ENCODE data around the gene CCT8L2. TPM values are rescaled to one million over a fixed set of nuclear protein-coding genes. Genes with fewer than 3 reads are reported as not detected.
"Not testable (repeated sequence)": the region's sequence is repeated elsewhere in the genome, so short reads cannot be mapped to it uniquely, and the experiment has no call there.

Gene CCT8L2
- total RNA-seq, 2 experiments from 2014 or later: not detected

DNA sequence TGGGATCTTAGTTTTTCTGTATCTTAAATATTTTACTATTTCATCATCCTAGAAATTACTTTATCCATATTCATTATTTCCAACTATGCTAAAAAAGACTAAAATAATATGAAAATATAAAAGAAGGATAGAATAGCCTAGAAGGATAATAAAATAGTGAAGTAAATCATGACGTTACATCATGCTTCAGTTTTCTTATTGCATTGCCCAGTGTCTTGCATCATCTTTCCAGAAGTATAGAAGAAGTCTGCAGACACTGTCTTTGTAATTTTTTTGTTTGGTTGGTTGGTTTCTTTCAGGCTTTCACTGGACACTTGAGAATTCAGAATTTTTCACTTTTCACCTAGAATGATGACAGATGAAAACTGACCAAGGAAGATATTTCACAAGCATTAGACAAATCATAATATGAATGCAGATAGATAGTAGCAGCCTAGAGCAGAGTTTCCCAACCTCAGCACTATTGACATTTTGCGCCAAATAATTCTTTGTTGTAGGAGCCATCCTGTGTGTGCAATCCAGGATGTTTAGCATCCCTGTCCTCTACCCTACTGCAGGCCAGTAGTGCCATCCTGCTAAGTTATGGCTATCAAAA is 23.3 kb downstream of the CCT8L2 start:
- POLR2A ChIA-PET; DNase-seq; ATAC-seq (ENCODE audit: low read depth); H3K9me3 Mint-ChIP-seq; H3K4me1 Mint-ChIP-seq; H3K4me3 Mint-ChIP-seq; H3K27me3 Mint-ChIP-seq; H3K36me3 Mint-ChIP-seq; H3K27ac Mint-ChIP-seq: not testable (repeated sequence)

- no peak for ATAC-seq (ENCODE audit: low read depth)
- H3K4me3 Mint-ChIP-seq: no peak overlapping the region
- H3K4me1 Mint-ChIP-seq: no peaks in the 10 kb centered on the region
- POLR2A ChIA-PET: no interaction called here
- DNase-seq: no peak
- H3K36me3 Mint-ChIP-seq: no peaks in the 10 kb centered on the region
- no peak overlapping the region for H3K27ac Mint-ChIP-seq
- H3K9me3 Mint-ChIP-seq: no peaks in the 10 kb centered on the region
- H3K27me3 Mint-ChIP-seq: no peaks in the 10 kb centered on the region
These were observed 24.2 kb downstream of the CCT8L2 start for GRCh38 chr22:16568425-16568758.

GRCh38 chr22:16567617-16568424 is 24.8 kb downstream of the CCT8L2 start:
- POLR2A ChIA-PET; H3K27ac Mint-ChIP-seq; H3K36me3 Mint-ChIP-seq; H3K4me1 Mint-ChIP-seq; ATAC-seq (ENCODE audit: low read depth); H3K27me3 Mint-ChIP-seq; H3K9me3 Mint-ChIP-seq; H3K4me3 Mint-ChIP-seq; DNase-seq: not testable (repeated sequence)

GRCh38 chr22:16566421-16567151 is 26.0 kb downstream of the CCT8L2 start:
- H3K27ac Mint-ChIP-seq; ATAC-seq (ENCODE audit: low read depth); H3K36me3 Mint-ChIP-seq; POLR2A ChIA-PET; H3K4me3 Mint-ChIP-seq; H3K4me1 Mint-ChIP-seq; H3K9me3 Mint-ChIP-seq; H3K27me3 Mint-ChIP-seq; DNase-seq: not testable (repeated sequence)

- H3K4me3 Mint-ChIP-seq; H3K9me3 Mint-ChIP-seq; DNase-seq; POLR2A ChIA-PET; ATAC-seq (ENCODE audit: low read depth); H3K36me3 Mint-ChIP-seq; H3K27me3 Mint-ChIP-seq; H3K4me1 Mint-ChIP-seq; H3K27ac Mint-ChIP-seq: not testable (repeated sequence)
These were observed 26.8 kb downstream of the CCT8L2 start for GRCh38 chr22:16565585-16566420.

- ATAC-seq (ENCODE audit: low read depth); H3K27me3 Mint-ChIP-seq; POLR2A ChIA-PET; H3K27ac Mint-ChIP-seq; H3K4me3 Mint-ChIP-seq; H3K4me1 Mint-ChIP-seq; H3K9me3 Mint-ChIP-seq; DNase-seq; H3K36me3 Mint-ChIP-seq: not testable (repeated sequence)
These were observed 27.6 kb downstream of the CCT8L2 start for GRCh38 chr22:16564837-16565584.

GRCh38 chr22:16563555-16564520 is 28.8 kb downstream of the CCT8L2 start:
- Mint-ChIP-seq H3K27ac (no peak overlapping the region), H3K4me3 (no peak overlapping the region), H3K4me1 (no peaks in the 10 kb centered on the region), H3K36me3 (no peaks in the 10 kb centered on the region), H3K9me3 (no peaks in the 10 kb centered on the region), H3K27me3 (no peaks in the 10 kb centered on the region)
- DNase-seq: no peak
- POLR2A ChIA-PET: no interaction called here
- no peak for ATAC-seq (ENCODE audit: low read depth)

- POLR2A ChIA-PET: no interaction called here
- H3K27me3 Mint-ChIP-seq: no peaks in the 10 kb centered on the region
- ATAC-seq (ENCODE audit: low read depth): no peak
- H3K4me1 Mint-ChIP-seq: no peaks in the 10 kb centered on the region
- no peaks in the 10 kb centered on the region for H3K9me3 Mint-ChIP-seq
- no peak for DNase-seq
- no peak overlapping the region for H3K27ac Mint-ChIP-seq
- H3K4me3 Mint-ChIP-seq: no peak overlapping the region
- H3K36me3 Mint-ChIP-seq: no peaks in the 10 kb centered on the region
These were observed 29.7 kb downstream of the CCT8L2 start for GRCh38 chr22:16562711-16563554.

GRCh38 chr22:16561093-16561658 is 31.4 kb downstream of the CCT8L2 start:
- ATAC-seq (ENCODE audit: low read depth); H3K27ac Mint-ChIP-seq; POLR2A ChIA-PET; H3K4me1 Mint-ChIP-seq; H3K4me3 Mint-ChIP-seq; H3K36me3 Mint-ChIP-seq; DNase-seq; H3K27me3 Mint-ChIP-seq; H3K9me3 Mint-ChIP-seq: not testable (repeated sequence)

DNA sequence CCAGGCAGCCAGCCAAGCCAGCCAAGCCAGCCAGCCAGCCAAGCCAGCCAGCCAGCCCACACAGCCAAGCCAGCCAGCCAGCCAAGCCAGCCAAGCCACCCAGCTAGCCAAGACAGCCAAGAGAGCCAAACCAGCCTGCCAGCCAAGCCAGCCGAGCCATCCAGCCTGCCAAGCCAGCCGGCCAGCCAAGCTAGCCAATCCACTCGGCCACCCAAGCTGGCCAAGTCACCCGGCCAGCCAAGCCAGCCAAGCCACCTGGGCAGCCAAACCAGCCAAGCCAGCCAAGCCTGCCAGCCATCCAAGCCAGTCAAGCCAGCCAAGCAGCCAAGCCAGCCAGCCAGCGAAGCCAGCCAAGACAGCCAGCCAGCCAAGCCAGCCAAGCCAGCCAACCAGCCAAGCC is 32.0 kb downstream of the CCT8L2 start:
- H3K9me3 Mint-ChIP-seq; POLR2A ChIA-PET; DNase-seq; H3K27ac Mint-ChIP-seq; ATAC-seq (ENCODE audit: low read depth); H3K27me3 Mint-ChIP-seq; H3K4me3 Mint-ChIP-seq; H3K4me1 Mint-ChIP-seq; H3K36me3 Mint-ChIP-seq: not testable (repeated sequence)

- H3K36me3 Mint-ChIP-seq; POLR2A ChIA-PET; H3K27me3 Mint-ChIP-seq; ATAC-seq (ENCODE audit: low read depth); H3K27ac Mint-ChIP-seq; H3K4me3 Mint-ChIP-seq; H3K4me1 Mint-ChIP-seq; DNase-seq; H3K9me3 Mint-ChIP-seq: not testable (repeated sequence)
These were observed 32.6 kb downstream of the CCT8L2 start for GRCh38 chr22:16559996-16560395.

Data from activated naive CD8-positive, alpha-beta T cell treated with anti-CD3 and anti-CD28 coated beads, Interleukin-2, amount 10 ng/mL, durations not matched to agents 7 days and 5 days (primary cell).